ENCODE measurements around the gene PI4KA.

- no peak for TF ChIP-seq CTCF (IDR thresholded peaks at IDR 0.05)
- no peak for TF ChIP-seq POLR2A (IDR thresholded peaks at IDR 0.05)
- TF ChIP-seq POLR2AphosphoS5 (IDR thresholded peaks at IDR 0.05): no peak
Measured at GRCh38 chr22:20792221-20792965, 66.2 kb downstream of the PI4KA start.

Data from breast epithelium (tissue), 3 donors.